ENCODE results near the gene ARL6IP5.

GRCh38 chr3:69137412-69137811, 52.7 kb downstream of the ARL6IP5 start:
- no peak for TF ChIP-seq CTCF (IDR thresholded peaks at IDR 0.05)
- no peak for TF ChIP-seq EP300 (IDR thresholded peaks at IDR 0.05)
- TF ChIP-seq POLR2AphosphoS5 (IDR thresholded peaks at IDR 0.05), result no peak
- TF ChIP-seq POLR2A (IDR thresholded peaks at IDR 0.05; ENCODE audit: low read depth), result no peak

Data from esophagus muscularis mucosa (tissue), 4 donors.